PC-3 (cell line): ENCODE results near the gene SELENOM. TPM values are rescaled to one million over a fixed set of nuclear protein-coding genes. Genes with fewer than 3 reads are reported as not detected.
"Not testable (repeated sequence)": the region's sequence is repeated elsewhere in the genome, so short reads cannot be mapped to it uniquely, and the experiment has no call there.

ENCODE experiments used
- ATAC-seq: fragments of 200-7000 bp; cut with Tn5 transposase; 2 replicates; pipeline ENCODE4 v1.9.1; 2020; ENCODE audit warnings: mild to moderate bottlenecking, moderate library complexity
- BruUV-seq: library from RNA; stranded (reverse); fragments of 400-500 nt; replicated peaks from 2 replicates; lab custom pipeline; 2021; lab: Mats Ljungman, UMichigan
- CTCF ChIA-PET: fragments of 300-600 bp; sonication (Branson Sonifier 250); formaldehyde crosslinking; loops from one replicate; lab custom pipeline; 2022; ENCODE audit warnings: antibody characterized with exemption; lab: Charles Lee
- POLR2A ChIA-PET: fragments of 300-600 bp; sonication (Branson Sonifier 250); formaldehyde crosslinking; loops from one replicate; lab custom pipeline; 2022; ENCODE audit warnings: antibody characterized with exemption; ENCODE audit not compliant: unreplicated experiment; lab: Charles Lee
- DNase-seq: peaks from one replicate; pipeline ENCODE4 v3.0.0-alpha.2; 2015
- H2AFZ ChIP-seq: fragments of 300-600 bp; sonication (generic); 2 replicates; pipeline ENCODE4 v1.6.0; 2016; ENCODE audit warnings: antibody characterized with exemption, low read length
- H3F3A ChIP-seq: fragments of 300-600 bp; sonication (generic); one replicate; pipeline ENCODE4 v1.6.0; 2017; ENCODE audit warnings: antibody characterized with exemption, low read length, control low read depth, mild to moderate bottlenecking; ENCODE audit not compliant: unreplicated experiment
- H3K27ac ChIP-seq: fragments of 300-600 bp; sonication (generic); 2 replicates; pipeline ENCODE4 v1.5.1; 2016; ENCODE audit warnings: mild to moderate bottlenecking, low read length
- H3K27me3 ChIP-seq: fragments of 300-600 bp; sonication (generic); 2 replicates; pipeline ENCODE4 v1.6.1; 2016; ENCODE audit warnings: low read length, mixed read lengths
- H3K36me3 ChIP-seq: fragments of 300-600 bp; sonication (generic); 2 replicates; pipeline ENCODE4 v1.6.1; 2016; ENCODE audit warnings: low read depth, mixed run types, low read length, mixed read lengths
- H3K4me1 ChIP-seq: fragments of 300-600 bp; sonication (generic); 2 replicates; pipeline ENCODE4 v1.5.1; 2016; ENCODE audit warnings: low read length; ENCODE audit not compliant: insufficient read depth
- H3K4me2 ChIP-seq: fragments of 300-600 bp; sonication (generic); 2 replicates; pipeline ENCODE4 v1.6.0; 2016; ENCODE audit warnings: low read length
- H3K4me3 ChIP-seq: fragments of 300-600 bp; sonication (generic); 2 replicates; pipeline ENCODE4 v1.5.1; 2016; ENCODE audit warnings: mild to moderate bottlenecking, low read length, mixed read lengths
- H3K79me2 ChIP-seq: fragments of 300-600 bp; sonication (generic); 2 replicates; pipeline ENCODE4 v1.6.1; 2017; ENCODE audit warnings: low read length, mixed read lengths
- H3K9ac ChIP-seq: fragments of 300-600 bp; sonication (generic); 2 replicates; pipeline ENCODE4 v1.6.0; 2016; ENCODE audit warnings: mild to moderate bottlenecking, low read length
- H3K9me2 ChIP-seq: fragments of 300-600 bp; sonication (generic); replicated peaks from 2 replicates; pipeline ENCODE4 v1.6.1; 2016; ENCODE audit warnings: mixed run types, low read length, mixed read lengths
- H3K9me3 ChIP-seq: fragments of 300-600 bp; sonication (generic); 2 replicates; pipeline ENCODE4 v1.6.1; 2016; ENCODE audit warnings: low read length, mixed read lengths
- H4K20me1 ChIP-seq: fragments of 300-600 bp; sonication (generic); 2 replicates; pipeline ENCODE4 v1.6.1; 2016; ENCODE audit warnings: low read length, mixed read lengths
- EZH2 ChIP-seq: fragments of 300-600 bp; sonication (generic); IDR thresholded peaks from one replicate; pipeline ENCODE4 v1.6.1; 2017; ENCODE audit warnings: antibody characterized with exemption, mild to moderate bottlenecking, low read length; ENCODE audit not compliant: unreplicated experiment
- EZH2phosphoT487 ChIP-seq: fragments of 300-600 bp; sonication (generic); IDR thresholded peaks from 2 replicates; pipeline ENCODE4 v1.6.1; 2018; ENCODE audit warnings: mild to moderate bottlenecking, antibody characterized with exemption, low read length, borderline replicate concordance
- intact Hi-C: fragments of 100-400 bp; cut with micrococcal nuclease; formaldehyde crosslinking; loops from 2 replicates; pipeline ENCODE4 v1.9.0; 2023
- total RNA-seq: library from RNA; depleted of rRNA; stranded (reverse); fragments of >200 nt; gene quantifications from 2 replicates; pipeline ENCODE4 v1.2.3, GENCODE V29; 2014
- TF ChIP-seq, protein P1 (sequence below): fragments of 300-600 bp; sonication (generic); conservative IDR thresholded peaks from 2 replicates; pipeline ENCODE4 v1.5.1; 2017; ENCODE audit warnings: antibody characterized with exemption, low read depth, mild to moderate bottlenecking, low read length

The SELENOM gene
- total RNA-seq, 1 experiment from 2014 or later, result 36.8 TPM

- ChIA-PET POLR2A (no interaction called here), CTCF (no interaction called here)
- no TSS peak for BruUV-seq
- Histone ChIP-seq H3K9me2 (no peaks in the 10 kb centered on the region), H3K79me2 (no peaks in the 10 kb centered on the region), H3K27ac (no peak overlapping the region), H3K4me1 (no peaks in the 10 kb centered on the region), H3K4me3 (no peak overlapping the region), H3F3A (no peaks in the 10 kb centered on the region), H3K27me3 (no peaks in the 10 kb centered on the region), H2AFZ (no peak overlapping the region), H4K20me1 (no peaks in the 10 kb centered on the region), H3K9ac (no peak overlapping the region), H3K36me3 (peaks cover 31% of the 10 kb centered on the region; the same call in 1 of the 2 replicates), H3K4me2 (no peak overlapping the region), H3K9me3 (no peaks in the 10 kb centered on the region)
- intact Hi-C loops, result no loop called here
- ATAC-seq (no peak), DNase-seq (no peak)
- no peak for TF ChIP-seq EZH2phosphoT487
- no peak for TF ChIP-seq EZH2
- TF ChIP-seq, protein P1, sequence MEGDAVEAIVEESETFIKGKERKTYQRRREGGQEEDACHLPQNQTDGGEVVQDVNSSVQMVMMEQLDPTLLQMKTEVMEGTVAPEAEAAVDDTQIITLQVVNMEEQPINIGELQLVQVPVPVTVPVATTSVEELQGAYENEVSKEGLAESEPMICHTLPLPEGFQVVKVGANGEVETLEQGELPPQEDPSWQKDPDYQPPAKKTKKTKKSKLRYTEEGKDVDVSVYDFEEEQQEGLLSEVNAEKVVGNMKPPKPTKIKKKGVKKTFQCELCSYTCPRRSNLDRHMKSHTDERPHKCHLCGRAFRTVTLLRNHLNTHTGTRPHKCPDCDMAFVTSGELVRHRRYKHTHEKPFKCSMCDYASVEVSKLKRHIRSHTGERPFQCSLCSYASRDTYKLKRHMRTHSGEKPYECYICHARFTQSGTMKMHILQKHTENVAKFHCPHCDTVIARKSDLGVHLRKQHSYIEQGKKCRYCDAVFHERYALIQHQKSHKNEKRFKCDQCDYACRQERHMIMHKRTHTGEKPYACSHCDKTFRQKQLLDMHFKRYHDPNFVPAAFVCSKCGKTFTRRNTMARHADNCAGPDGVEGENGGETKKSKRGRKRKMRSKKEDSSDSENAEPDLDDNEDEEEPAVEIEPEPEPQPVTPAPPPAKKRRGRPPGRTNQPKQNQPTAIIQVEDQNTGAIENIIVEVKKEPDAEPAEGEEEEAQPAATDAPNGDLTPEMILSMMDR, result no peak
These were observed 9.3 kb downstream of the SELENOM start for GRCh38 chr22:31097941-31098631.

- peaks cover 31% of the 10 kb centered on the region; the same call in 1 of the 2 replicates for H3K36me3 ChIP-seq
- H3K4me2 ChIP-seq, H3K9me3 ChIP-seq, BruUV-seq, DNase-seq, H4K20me1 ChIP-seq, H3K27me3 ChIP-seq, H3F3A ChIP-seq, H3K9ac ChIP-seq, H2AFZ ChIP-seq, H3K4me3 ChIP-seq, POLR2A ChIA-PET, H3K4me1 ChIP-seq, ATAC-seq, H3K27ac ChIP-seq, CTCF ChIA-PET, H3K79me2 ChIP-seq, intact Hi-C loops, H3K9me2 ChIP-seq: not testable (repeated sequence)
These were observed 9.8 kb downstream of the SELENOM start for GRCh38 chr22:31097539-31097938.

GRCh38 chr22:31096657-31097279 is 10.6 kb downstream of the SELENOM start:
- DNase-seq, result no peak
- H3K9me2 ChIP-seq, result no peaks in the 10 kb centered on the region
- H3K27ac ChIP-seq, result no peak overlapping the region
- H4K20me1 ChIP-seq, result no peaks in the 10 kb centered on the region
- no peaks in the 10 kb centered on the region for H3K27me3 ChIP-seq
- ChIA-PET CTCF (no interaction called here), POLR2A (no interaction called here)
- H3K4me3 ChIP-seq, result no peak overlapping the region
- no peak overlapping the region for H2AFZ ChIP-seq
- H3K4me2 ChIP-seq, result no peak overlapping the region
- no peaks in the 10 kb centered on the region for H3K79me2 ChIP-seq
- no peaks in the 10 kb centered on the region for H3K4me1 ChIP-seq
- intact Hi-C loops, result no loop called here
- no peaks in the 10 kb centered on the region for H3K9me3 ChIP-seq
- no peak overlapping the region for H3K9ac ChIP-seq
- ATAC-seq, result no peak
- TF ChIP-seq EZH2 (no peak), EZH2phosphoT487 (no peak)
- TF ChIP-seq, protein P1, result no peak
- H3K36me3 ChIP-seq, result peaks cover 39% of the 10 kb centered on the region; the same call in 1 of the 2 replicates
- no peaks in the 10 kb centered on the region for H3F3A ChIP-seq
- BruUV-seq, result no TSS peak
